ENCODE results near the gene TMCC3. TPM values are rescaled to one million over a fixed set of nuclear protein-coding genes. Genes with fewer than 3 reads are reported as not detected.

The TMCC3 gene
- total and polyA plus RNA-seq, 9 of the 15 experiments (the other 6 are each of a cell fraction or from before 2014, with no cell fraction given) = not detected

DNA sequence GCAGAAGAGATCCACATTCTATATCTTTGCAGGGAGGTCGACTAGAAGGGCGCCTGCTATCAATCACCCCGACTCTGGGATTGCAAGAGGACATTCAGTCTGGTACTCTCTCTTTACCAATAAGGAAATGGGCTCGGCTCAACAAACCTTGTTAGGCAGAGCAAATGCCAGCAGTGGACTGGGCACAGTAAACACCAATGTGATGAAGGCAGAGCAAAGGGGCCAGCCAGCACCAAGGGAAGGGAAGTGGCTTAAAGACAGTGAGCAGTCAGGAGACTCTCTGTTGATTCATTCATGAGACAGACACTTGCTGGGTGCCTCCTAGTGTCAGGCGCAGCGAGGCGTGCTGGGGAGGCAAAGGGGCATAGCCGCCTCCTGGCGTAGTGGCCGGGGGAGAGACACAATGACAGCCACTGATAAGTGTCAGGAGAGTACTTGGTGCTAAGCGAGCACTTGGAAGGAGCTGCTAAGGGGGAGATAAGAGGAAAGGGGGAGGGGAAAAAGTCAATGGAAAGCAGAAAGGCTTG lies 34.1 kb downstream of the TMCC3 start (continued):
- TF ChIP-seq FOSL1 (tag; conservative IDR thresholded peaks at IDR 0.05) = peak; percentile 38; the same call in 1 of the 2 replicates
- no peak for TF ChIP-seq SIN3A (IDR thresholded peaks at IDR 0.05; ENCODE audit: borderline replicate concordance in 2 of 2, control insufficient read depth in 1 of 2, low read depth in 2 of 2, low read length in 2 of 2)
- TF ChIP-seq SMAD2 (IDR thresholded peaks at IDR 0.05; ENCODE audit: low read depth, low read length) = no peak
- no peak for TF ChIP-seq ZNF24 (IDR thresholded peaks at IDR 0.05)
- no peak for TF ChIP-seq IRF1 (CRISPR knock-in tag; IDR thresholded peaks at IDR 0.05; ENCODE audit: borderline replicate concordance)
- no peak for TF ChIP-seq TBP (optimal IDR thresholded peaks at IDR 0.05; ENCODE audit: low read depth, low read length)
- TF ChIP-seq, protein P1, sequence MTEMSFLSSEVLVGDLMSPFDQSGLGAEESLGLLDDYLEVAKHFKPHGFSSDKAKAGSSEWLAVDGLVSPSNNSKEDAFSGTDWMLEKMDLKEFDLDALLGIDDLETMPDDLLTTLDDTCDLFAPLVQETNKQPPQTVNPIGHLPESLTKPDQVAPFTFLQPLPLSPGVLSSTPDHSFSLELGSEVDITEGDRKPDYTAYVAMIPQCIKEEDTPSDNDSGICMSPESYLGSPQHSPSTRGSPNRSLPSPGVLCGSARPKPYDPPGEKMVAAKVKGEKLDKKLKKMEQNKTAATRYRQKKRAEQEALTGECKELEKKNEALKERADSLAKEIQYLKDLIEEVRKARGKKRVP (CRISPR knock-in tag; IDR thresholded peaks at IDR 0.05) = no peak
- TF ChIP-seq ZNF217 (CRISPR knock-in tag; IDR thresholded peaks at IDR 0.05) = no peak
- TF ChIP-seq EGR1 (conservative IDR thresholded peaks at IDR 0.05) = 0 out of 2 replicates have a peak, but pooled peaks have one; percentile 18
- peak; percentile 90 to 93 for TF ChIP-seq KDM1A (IDR thresholded peaks at IDR 0.05)
- TF ChIP-seq NCOA4 (IDR thresholded peaks at IDR 0.05; ENCODE audit: partially characterized antibody) = no peak
- TF ChIP-seq, protein P2, sequence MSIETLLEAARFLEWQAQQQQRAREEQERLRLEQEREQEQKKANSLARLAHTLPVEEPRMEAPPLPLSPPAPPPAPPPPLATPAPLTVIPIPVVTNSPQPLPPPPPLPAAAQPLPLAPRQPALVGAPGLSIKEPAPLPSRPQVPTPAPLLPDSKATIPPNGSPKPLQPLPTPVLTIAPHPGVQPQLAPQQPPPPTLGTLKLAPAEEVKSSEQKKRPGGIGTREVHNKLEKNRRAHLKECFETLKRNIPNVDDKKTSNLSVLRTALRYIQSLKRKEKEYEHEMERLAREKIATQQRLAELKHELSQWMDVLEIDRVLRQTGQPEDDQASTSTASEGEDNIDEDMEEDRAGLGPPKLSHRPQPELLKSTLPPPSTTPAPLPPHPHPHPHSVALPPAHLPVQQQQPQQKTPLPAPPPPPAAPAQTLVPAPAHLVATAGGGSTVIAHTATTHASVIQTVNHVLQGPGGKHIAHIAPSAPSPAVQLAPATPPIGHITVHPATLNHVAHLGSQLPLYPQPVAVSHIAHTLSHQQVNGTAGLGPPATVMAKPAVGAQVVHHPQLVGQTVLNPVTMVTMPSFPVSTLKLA (conservative IDR thresholded peaks at IDR 0.05) = peak in 1 of 2 experiments; percentile 67; a peak in 2 of 4 replicates
- TF ChIP-seq NR2C2 (CRISPR knock-in tag; IDR thresholded peaks at IDR 0.05) = no peak
- TF ChIP-seq NR2C2 (tag; IDR thresholded peaks at IDR 0.05) = no peak
- no peak for TF ChIP-seq ETS2 (tag; IDR thresholded peaks at IDR 0.05; ENCODE audit: borderline replicate concordance, poor library complexity, severe bottlenecking)
- TF ChIP-seq SMAD1 (IDR thresholded peaks at IDR 0.05; ENCODE audit: low read depth, low read length, partially characterized antibody) = no peak
- no peak for TF ChIP-seq RFX5 (IDR thresholded peaks at IDR 0.05; ENCODE audit: low read depth, low read length)
- TF ChIP-seq ETV6 (IDR thresholded peaks at IDR 0.05; ENCODE audit: borderline replicate concordance in 1 of 2, low read depth in 2 of 2, low read length in 1 of 2) = no peak
- TF ChIP-seq ETV6 (CRISPR knock-in tag; IDR thresholded peaks at IDR 0.05; ENCODE audit: borderline replicate concordance) = no peak
- no peak for TF ChIP-seq ZNF79 (CRISPR knock-in tag; IDR thresholded peaks at IDR 0.05; ENCODE audit: low read depth)

All from K562 (cell line).